GM12875 (cell line): ENCODE results near the gene TEX22.

Experiments used
- H3K4me3 ChIP-seq: one replicate; pipeline ENCODE4 v1.5.1; 2011; ENCODE audit warnings: low read depth, low read length, control low read depth
- CTCF ChIP-seq: IDR thresholded peaks from 2 replicates; pipeline ENCODE4 v1.5.1; 2011; ENCODE audit warnings: low read depth, mild to moderate bottlenecking, control low read depth, inconsistent platforms, low read length, moderate library complexity, borderline replicate concordance; ENCODE audit not compliant: insufficient read depth

Gene TEX22

GRCh38 chr14:105455766-105456660 is 57.7 kb downstream of the TEX22 start:
- no peak for TF ChIP-seq CTCF
- H3K4me3 ChIP-seq = no peak overlapping the region

GRCh38 chr14:105456736-105457617 is 58.6 kb downstream of the TEX22 start:
- no peak for TF ChIP-seq CTCF
- H3K4me3 ChIP-seq = no peak overlapping the region

DNA sequence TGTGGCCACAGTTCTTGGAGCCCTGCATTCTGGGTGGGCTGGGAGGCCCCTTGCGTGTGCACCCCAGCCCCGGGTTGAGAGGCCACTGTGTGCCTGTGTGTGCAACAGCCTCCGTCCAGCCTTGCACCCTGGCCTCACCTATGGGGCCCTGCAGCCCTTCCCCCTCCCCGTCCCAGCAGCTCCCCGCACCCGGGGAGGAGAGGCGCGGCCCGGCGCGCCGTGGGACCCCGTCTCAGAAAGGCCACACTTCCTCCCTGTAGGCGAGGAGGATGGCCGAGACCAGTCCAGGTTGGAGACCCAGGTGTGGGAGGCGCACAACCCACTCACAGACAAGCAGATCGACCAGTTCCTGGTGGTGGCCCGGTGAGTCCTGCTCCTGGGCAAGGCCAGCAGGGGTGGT is 59.7 kb downstream of the TEX22 start:
- no peak overlapping the region for H3K4me3 ChIP-seq
- TF ChIP-seq CTCF = no peak

GRCh38 chr14:105458571-105458970 is 60.2 kb downstream of the TEX22 start:
- no peak for TF ChIP-seq CTCF
- no peak overlapping the region for H3K4me3 ChIP-seq

DNA sequence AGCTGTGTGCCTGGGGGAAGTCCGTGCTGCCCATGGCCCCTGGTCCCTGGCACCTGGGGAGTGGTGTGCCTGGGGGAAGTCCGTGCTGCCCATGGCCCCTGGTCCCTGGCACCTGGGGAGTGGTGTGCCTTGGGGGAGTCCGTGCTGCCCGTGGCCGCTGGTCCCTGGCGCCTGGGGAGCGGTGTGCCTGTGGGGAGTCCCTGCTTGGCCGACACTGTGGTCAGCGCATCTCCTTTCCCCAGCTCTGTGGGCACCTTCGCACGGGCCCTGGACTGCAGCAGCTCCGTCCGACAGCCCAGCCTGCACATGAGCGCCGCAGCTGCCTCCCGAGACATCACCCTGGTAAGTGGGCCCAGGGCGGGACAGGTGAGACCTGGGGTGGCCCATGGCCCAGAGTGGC is 61.8 kb downstream of the TEX22 start:
- no peak for TF ChIP-seq CTCF

DNA sequence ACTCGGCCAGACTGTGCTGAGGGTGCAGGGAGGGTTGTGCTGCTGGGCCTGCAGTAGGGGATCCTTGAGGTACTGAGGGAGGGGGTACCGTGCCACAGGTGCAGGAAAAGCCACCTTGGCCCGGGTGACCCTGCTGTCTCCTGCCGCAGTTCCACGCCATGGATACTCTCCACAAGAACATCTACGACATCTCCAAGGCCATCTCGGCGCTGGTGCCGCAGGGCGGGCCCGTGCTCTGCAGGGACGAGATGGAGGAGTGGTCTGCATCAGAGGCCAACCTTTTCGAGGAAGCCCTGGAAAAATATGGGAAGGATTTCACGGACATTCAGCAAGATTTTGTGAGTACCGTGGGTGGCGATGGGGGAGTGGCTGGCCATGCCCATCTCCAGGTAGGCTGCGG is 62.3 kb downstream of the TEX22 start:
- TF ChIP-seq CTCF = no peak
- H3K4me3 ChIP-seq = no peak overlapping the region

More for the DNA sequence above, 61.8 kb downstream of the TEX22 start:
- H3K4me3 ChIP-seq = no peak overlapping the region

GRCh38 chr14:105461903-105462302 is 63.6 kb downstream of the TEX22 start:
- TF ChIP-seq CTCF = no peak
- no peak overlapping the region for H3K4me3 ChIP-seq
